Activated CD8-positive, alpha-beta memory T cell treated with anti-CD3 and anti-CD28 coated beads for 36 hours (primary cell): Measurements from ENCODE around the gene TXNL1. TPM values are rescaled to one million over a fixed set of nuclear protein-coding genes. Genes with fewer than 3 reads are reported as not detected.
"Not testable (repeated sequence)": the region's sequence is repeated elsewhere in the genome, so short reads cannot be mapped to it uniquely, and the experiment has no call there.

ENCODE experiments used
- CTCF ChIA-PET: fragments of 350-600 bp; sonication (Branson Sonifier 250); formaldehyde crosslinking; loops from one replicate; lab custom pipeline; 2021; ENCODE audit warnings: antibody characterized with exemption; lab: Charles Lee
- POLR2A ChIA-PET: fragments of 350-600 bp; sonication (Branson Sonifier 250); formaldehyde crosslinking; loops from one replicate; lab custom pipeline; 2021; ENCODE audit warnings: antibody characterized with exemption; lab: Charles Lee
- total RNA-seq, 2 experiments: library from RNA; stranded (reverse); gene quantifications; one replicate each; pipeline ENCODE4 v1.2.3, GENCODE V29; 2021

The TXNL1 gene
- 10 to 100 TPM; 87.3 to 93.4 TPM for total RNA-seq

DNA sequence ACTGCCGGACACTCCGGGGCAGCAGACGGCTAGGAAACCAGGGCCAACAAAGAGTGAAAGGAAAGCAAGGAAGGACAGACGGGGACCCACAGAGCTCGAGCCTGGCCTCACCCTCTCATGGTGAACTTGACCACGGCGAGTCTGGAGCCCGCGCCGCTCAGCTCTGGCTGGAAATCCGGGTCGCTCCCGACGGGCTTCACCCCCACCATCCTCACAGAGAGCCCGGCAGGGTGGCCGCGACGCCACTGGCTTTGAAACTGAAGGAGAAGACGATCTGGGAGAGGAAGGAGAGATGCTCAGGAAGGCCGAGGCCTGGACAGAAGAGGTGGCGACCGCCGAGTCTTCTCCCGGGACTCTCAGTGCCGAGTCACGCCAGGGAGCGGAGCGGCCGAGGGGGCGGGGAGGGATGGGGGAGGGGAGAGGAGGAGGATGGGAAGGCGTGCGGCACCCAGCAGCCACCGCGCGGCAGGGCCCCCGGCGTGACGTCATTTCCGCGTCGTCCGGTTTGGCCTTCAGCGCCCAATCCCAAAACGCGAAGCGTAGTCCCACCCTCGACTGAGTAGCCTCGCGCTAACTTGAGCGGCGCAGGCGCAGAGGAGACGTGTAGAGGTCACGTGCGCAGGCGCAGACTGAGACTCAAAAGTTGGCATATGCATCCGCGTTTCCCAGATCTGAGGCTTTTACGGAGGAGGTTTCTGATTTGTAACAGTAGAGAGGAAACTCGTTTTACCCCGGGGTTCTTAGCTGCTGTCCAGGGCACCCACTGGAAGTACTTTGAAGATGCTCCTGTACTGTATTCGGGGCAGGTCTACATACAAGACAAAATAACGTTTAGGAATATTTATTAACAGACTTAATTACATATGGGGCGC is at the start of gene TXNL1:
Gene TXNL1 (minus strand): TSS at position 361 of the 872 bp plus-strand sequence. CDS start 152 bp downstream, at position 209.
- CTCF ChIA-PET, result interaction anchor here (1.6 kb wide), 2 partner anchors 9 to 13 kb away, joined by 4 read pairs; partner anchors contain the start of gene WDR7
- POLR2A ChIA-PET, result interaction anchor here (0.6 to 1.9 kb wide), 3 partner anchors 12 to 1905 kb away, joined by 4 to 12 read pairs (median 9); partner anchors contain the start of gene WDR7

DNA sequence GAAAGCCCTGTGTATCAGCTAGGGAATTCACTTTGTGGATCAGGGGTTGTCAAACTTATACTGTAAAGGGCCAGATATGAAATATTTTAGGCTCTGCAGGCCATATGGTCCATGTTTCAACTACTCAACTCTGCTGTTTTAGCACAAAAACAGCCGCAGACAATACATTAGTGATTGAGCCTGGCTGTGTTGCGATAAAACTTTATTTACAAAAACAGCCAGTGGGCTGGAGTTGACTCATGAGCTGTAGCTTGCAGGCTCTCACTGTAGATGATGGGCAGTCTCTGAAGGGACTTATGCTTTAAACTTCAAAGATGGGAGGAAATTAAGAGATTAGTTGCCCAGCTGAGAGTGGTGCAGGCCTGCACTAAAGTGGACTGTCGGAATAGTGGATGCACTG is 45.9 kb upstream of the TXNL1 start:
- ChIA-PET CTCF (no interaction called here), POLR2A (no interaction called here)

DNA sequence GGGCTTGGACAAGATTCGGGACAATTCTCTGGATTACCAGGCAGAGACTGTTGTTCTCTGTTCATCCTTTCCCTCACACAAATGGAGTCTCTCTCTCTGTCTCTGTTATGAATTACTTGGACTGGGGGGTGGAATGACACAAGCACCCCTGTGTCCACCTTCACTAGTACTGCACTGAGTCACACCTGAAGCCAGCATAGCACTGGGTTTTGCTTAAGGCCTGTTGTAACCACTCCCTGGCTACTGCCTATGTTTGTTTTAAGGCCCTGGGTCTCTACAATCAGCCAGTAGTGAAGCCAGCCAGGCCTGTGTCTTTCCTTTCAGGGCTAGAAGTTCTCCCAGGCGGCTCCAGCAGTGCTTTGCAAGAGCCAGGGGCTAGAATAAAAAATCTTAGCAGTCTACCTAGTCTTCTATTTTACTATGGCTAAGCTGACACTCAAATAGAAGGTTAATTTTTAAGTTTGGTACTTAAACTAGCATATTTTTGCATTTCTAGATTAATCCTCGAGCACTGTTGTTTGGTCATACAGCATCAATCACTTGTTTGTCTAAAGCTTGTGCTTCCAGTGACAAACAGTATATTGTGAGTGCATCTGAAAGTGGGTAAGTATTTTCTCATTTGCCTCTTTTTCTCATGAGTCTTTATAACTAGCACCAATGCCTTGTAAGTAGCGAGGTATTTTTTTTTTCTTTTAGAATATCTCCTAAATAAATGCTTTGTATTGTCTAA is 40.6 kb upstream of the TXNL1 start:
- ChIA-PET POLR2A (no interaction called here), CTCF (no interaction called here)

DNA sequence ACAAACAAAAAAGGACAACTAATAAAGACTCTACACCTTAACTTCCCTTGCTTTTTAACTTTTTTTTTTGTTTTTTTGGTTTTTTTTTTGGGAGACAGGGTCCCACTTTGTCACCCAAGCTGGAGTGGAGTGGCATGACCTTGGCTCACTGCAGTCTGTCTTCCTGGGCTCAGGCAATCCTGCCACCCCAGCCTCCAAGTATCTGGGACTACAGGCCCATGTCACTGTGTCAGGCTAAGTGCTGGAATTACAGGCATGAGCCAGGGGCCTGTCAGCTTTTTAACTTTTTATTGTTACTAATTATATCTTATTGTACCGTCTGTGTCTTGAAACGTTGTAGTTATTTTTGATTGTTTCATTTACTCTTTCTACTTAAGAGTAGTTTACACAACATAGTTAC is 38.2 kb upstream of the TXNL1 start:
- ChIA-PET CTCF (no interaction called here), POLR2A (interaction anchor here (0.6 kb wide), 1 partner anchor 47 kb away, joined by 3 read pairs; no protein-coding TSS in a partner anchor)

DNA sequence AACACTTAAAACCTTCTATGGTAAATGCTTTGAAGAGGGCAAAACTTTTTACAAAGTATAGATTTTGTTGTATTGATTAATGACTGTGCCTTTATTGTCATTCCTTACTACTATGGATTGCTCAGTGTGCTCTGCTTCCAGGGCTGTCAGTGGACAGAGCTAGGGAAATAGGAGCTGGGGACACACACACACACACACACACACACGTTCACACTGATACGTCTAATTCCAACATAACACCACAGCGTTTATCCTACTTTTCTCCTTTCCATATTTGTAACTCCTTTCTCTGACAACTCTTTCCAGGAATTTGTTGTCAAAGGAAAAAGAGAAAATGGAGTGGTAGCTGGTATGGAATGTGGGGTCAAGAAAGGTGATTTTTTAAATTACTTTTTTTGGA is 34.6 kb upstream of the TXNL1 start:
- ChIA-PET POLR2A (no interaction called here), CTCF (no interaction called here)

DNA sequence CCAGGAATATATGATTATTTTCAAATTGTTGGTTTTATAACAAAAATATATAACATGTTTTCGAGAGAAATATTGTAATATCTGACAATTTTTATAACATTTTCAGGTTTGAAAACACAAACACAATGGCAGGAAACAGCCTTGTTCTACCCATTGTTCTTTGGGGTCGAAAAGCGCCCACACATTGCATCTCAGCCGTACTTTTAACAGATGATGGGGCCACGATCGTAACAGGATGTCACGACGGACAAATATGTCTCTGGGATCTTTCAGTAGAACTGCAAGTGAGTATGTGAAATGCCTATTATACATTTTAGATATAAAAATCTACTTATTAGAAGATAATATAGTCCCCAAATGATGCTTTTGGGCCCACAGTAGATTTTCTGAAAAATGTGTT is 34.0 kb upstream of the TXNL1 start:
- CTCF ChIA-PET, result no interaction called here
- POLR2A ChIA-PET, result no interaction called here

DNA sequence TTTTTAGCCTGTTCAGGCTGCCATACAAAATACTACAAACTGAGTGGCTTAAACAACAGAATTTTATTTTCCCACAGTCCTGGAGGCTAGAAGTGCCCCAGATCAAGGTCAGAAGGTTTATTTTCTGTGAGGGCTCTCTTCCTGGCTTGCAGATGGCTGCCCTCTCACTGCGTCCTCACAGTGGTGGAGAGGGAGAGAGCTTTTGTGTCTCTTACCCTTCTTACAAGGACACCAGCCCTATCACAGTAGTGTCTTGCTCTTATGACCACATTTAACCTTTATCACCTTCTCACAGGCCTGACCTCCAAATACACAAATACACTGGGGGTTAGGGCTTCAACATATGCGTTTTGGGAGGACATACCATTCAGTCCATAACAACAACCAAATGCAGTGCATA is 24.5 kb upstream of the TXNL1 start:
- ChIA-PET CTCF (interaction anchor here (0.6 kb wide), 1 partner anchor 1208 kb away, joined by 6 read pairs; no protein-coding TSS in a partner anchor), POLR2A (no interaction called here)

DNA sequence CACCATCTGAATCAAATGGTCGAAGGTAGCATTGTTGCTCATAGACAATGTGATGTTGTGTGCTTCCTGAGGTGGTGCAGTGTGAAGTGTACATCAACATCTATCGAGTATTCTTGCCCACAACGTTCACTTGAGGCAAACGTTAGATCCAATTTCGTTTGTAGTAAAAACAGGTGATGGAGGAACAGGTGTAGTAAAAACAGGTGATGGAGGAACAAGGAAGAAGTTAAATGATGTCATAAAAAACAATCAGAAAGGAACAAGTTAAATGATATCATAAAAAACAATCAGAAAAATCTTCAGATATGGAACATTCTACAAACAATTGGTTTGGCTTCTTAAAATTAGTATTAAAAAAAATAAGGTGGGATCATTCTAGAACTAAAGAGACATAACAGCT is 24.1 kb upstream of the TXNL1 start:
- ChIA-PET POLR2A (no interaction called here), CTCF (interaction anchor here (0.6 kb wide), 1 partner anchor 1207 kb away, joined by 6 read pairs; no protein-coding TSS in a partner anchor)

DNA sequence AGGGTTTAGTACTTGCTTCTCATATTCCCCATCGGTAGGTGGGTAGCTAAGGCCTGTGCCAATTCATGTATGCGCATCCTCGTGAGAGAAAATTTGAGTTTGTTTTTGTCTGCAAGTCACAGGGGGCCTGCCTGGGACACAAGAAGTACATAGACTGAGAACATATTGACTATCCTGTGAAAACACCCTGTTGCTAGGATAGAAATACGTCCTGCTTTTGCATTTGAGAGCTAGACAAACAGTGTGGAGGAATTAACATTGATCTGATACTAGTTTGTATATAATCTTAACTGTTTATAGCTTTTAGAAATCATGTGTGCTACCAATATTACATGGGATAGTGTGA is 23.6 kb upstream of the TXNL1 start:
- ChIA-PET CTCF (interaction anchor here (0.6 kb wide), 1 partner anchor 1207 kb away, joined by 6 read pairs; no protein-coding TSS in a partner anchor), POLR2A (no interaction called here)

DNA sequence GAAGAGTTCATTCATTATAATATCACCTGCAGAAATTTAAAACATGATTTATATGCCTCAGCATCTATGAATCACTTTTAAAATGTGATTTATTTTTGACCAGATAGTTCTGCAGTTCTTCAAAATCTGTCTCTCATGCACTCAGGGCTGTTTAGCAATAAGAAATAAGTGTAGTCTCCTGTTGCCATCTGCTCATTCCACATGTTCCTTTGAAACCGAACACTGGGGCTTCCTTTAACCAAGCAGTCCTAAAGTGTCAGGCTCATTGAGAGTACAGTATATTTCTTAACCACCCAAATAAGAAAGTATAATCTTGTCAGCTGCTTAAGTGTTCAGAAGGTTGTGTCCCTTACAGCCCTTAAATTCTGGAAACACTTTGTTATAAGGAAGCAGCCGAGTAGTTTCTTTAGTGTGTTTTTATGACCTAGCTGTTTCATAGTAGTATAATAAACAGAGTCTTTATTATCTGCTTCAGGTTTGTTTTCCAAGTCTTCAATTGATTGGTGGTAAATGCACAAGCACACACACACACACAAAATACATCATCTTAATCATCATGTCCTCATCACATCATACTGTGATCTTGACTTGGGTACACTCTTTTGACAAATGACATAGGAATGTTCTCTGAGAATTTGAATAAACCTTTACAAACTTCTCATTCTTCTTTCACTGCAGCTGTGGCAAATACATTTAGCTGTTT is 23.1 kb upstream of the TXNL1 start:
- ChIA-PET POLR2A (no interaction called here), CTCF (no interaction called here)

DNA sequence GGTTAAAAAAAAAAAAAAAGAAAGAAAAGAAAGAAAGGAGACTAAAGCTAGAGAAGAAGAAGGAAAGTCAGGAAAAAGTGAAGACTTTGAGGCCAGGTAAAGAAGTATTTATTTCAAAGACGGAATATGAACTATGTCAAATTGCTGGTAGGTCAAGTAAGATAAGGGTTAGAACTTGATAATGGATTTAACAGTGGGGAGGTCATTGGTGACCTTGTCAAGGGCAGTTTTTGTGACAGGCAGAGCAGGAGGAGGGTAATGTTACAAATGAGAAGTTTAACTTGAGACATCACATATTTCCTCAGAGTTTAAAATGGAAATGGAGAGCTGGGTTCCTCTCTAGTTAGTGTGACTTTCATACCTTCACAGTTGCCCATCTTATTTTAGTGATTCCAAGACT is 22.3 kb upstream of the TXNL1 start:
- ChIA-PET CTCF (no interaction called here), POLR2A (no interaction called here)

DNA sequence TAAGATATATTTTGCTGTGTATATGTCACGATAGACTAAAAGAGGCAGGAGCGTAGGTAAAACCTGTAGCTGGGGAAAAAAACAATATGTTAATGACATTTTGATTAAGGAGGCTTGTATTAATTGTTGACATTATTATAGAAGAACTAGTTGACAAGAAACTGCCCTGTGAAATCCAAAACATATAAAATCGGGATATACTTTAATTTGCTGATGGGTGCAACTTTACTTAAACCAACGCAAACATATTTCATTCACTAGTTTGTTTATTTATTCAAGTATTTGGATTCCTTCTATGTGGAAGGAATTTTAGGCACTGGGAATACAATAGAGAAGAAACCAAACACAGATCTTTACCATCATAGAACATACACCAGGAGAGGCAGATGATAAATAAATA is 20.7 kb upstream of the TXNL1 start:
- ChIA-PET POLR2A (no interaction called here), CTCF (no interaction called here)

DNA sequence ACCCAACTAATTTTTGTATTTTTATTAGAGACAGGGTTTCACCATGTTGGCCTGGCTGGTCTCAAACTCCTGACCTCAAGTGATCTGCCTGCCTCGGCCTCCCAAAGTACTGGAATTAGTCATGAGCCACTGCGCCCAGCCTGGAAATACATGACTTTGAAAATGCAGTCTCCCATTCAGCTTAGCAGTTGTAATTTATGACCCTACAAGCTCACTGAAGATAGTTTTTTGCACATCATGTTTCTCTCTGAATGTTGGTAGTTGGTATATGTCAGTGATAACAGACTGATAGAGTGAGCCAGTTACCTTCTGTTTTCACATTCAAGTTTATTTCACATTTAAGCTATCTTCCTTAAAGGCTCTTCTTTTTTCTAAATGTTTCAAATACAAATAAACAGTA is 19.9 kb upstream of the TXNL1 start:
- ChIA-PET POLR2A (no interaction called here), CTCF (no interaction called here)

DNA sequence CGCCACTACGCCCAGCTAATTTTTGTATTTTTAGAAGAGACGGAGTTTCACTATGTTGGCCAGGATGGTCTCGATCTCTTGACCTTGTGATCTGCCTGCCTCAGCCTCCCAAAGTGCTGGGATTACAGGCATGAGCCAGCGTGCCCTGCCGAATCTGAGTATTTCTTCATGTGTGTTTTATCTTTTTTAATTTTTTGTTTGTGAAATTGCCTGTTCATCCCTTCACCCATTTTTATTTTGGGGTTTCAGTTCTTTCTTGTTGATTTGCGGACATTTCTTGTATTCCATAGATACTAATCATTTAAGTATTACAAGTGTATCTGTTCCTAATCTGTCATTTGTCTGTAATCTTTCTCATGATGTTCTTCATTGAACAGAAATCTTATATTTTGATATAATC is 15.9 kb upstream of the TXNL1 start:
- CTCF ChIA-PET, POLR2A ChIA-PET: not testable (repeated sequence)

DNA sequence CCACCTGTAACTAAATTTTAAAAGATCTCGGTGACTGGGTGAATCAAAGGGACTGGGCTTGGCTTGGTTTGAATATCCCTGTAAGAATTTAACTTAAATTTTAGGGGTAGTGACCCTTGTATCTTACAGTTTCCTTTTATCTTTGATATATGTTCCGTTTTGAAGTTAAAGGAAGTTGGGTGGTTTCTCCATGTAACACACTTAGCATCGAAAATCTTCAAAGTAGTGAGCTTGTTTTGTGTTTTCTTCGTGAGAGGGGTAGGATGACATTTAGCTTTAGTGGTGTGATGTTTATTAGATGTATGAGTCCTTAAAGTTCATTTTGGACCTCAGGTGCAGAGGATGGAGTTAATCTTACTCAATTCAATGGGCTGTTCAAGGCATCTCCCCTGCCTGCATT is 14.4 kb upstream of the TXNL1 start:
- ChIA-PET POLR2A (no interaction called here), CTCF (no interaction called here)

DNA sequence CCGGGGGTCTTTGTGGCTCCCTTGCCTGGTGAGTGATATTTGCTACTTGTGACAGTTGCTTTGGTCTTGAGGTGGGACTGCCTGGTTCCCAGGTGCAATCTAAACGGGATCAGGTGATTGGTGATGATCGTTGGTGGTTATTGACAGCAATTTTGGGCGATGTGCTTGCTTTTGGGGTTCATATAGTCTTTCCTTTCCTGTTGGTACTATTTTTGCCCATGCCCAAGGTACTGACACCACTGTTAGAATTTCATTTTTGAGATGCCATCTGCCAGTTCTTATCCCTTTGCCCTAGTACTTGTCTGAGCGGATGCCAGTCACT is 13.3 kb upstream of the TXNL1 start:
- CTCF ChIA-PET, result interaction anchor here (1.1 kb wide), 1 partner anchor 14 kb away, joined by 4 read pairs; the partner anchor contains the start of gene TXNL1
- POLR2A ChIA-PET, result interaction anchor here (1.3 to 2.6 kb wide), 2 partner anchors 12 to 14 kb away, joined by 9 to 12 read pairs; partner anchors contain the start of gene TXNL1

DNA sequence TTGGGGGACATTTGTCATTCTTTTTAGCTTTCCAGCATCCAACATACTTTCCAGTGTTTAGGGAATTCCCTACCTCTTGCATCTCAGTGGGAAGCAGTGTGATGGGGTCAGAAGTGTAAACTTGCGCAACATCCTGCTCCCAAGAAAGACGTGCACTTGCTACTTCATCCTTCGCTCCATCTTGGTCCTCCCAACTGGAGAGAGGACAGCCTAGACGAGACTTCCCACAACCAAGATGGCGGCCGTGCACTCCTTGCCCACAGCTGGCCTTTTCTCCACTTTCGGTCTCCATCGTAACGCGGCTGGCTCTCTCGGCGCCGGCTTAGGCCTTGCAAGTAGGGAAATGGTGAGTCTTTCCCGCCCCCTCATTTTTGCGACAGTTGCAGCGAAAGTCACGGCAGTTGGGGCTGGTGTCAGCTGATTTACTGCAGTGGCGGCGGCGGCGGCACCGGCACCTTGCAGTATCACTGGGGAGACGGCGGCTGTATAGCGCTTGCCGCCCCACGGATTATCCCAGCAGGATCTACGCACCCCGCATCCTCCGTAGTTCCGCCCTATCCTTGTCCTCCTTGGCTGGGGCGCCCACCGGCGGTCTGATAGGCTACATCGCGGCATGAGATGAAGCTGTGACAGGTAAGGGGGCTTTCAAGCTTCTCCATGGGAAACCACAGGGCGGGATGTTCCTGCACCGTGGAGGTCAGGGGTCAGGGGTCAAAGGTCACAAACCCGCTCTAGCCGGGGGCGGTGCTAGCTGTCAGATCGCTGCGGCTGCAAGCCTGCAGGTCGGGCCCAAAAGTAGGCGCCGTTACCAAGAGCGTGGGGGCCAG is 12.8 kb upstream of the TXNL1 start, which contains the start of gene WDR7:
Gene WDR7 (plus strand): TSS at position 416 of the 827 bp plus-strand sequence. CDS start 21,157 bp downstream, outside the sequence.
- POLR2A ChIA-PET, result interaction anchor here (0.6 to 2.6 kb wide), 3 partner anchors 12 to 1389 kb away, joined by 8 to 12 read pairs (median 9); partner anchors contain the start of gene TXNL1
- CTCF ChIA-PET, result interaction anchor here (1.1 kb wide), 1 partner anchor 13 kb away, joined by 4 read pairs; the partner anchor contains the start of gene TXNL1

DNA sequence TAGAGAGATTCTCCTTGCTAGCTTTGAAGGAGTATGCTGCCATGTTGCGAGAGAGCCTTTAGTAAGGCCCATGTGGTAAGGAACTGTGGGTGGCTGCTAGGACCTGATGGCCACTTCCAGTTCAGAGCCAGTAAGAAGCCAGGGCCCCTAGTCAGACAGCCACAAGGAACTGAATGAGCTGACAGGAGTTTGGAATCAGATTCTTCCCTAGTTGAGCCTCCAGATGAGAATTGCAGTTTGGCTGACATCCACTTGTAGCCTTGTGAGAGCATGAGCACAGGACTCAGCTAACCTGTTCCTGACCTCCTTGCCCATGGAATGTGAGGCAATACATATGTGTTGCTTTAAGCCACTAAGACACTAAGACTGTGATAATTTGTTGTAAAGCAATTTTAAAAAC is 11.6 kb upstream of the TXNL1 start:
- POLR2A ChIA-PET, result interaction anchor here (0.9 to 2.6 kb wide), 2 partner anchors 10 to 17 kb away, joined by 3 to 12 read pairs; no protein-coding TSS in a partner anchor
- CTCF ChIA-PET, result no interaction called here
